C4-2B (cell line): ENCODE results near the gene EHD2.
"Not testable (repeated sequence)": the region's sequence is repeated elsewhere in the genome, so short reads cannot be mapped to it uniquely, and the experiment has no call there.

Experiments used
- H3K27ac ChIP-seq: fragments of 450-650 bp; 2 replicates; pipeline ENCODE4 v1.5.1; 2017
- ZFX ChIP-seq: fragments of 450-650 bp; IDR thresholded peaks from 2 replicates; pipeline ENCODE4 v1.6.1; 2017
- TF ChIP-seq, protein P1 (sequence below): fragments of 450-650 bp; conservative IDR thresholded peaks from 2 replicates; pipeline ENCODE4 v1.5.1; 2017; ENCODE audit warnings: mild to moderate bottlenecking

EHD2 gene

DNA sequence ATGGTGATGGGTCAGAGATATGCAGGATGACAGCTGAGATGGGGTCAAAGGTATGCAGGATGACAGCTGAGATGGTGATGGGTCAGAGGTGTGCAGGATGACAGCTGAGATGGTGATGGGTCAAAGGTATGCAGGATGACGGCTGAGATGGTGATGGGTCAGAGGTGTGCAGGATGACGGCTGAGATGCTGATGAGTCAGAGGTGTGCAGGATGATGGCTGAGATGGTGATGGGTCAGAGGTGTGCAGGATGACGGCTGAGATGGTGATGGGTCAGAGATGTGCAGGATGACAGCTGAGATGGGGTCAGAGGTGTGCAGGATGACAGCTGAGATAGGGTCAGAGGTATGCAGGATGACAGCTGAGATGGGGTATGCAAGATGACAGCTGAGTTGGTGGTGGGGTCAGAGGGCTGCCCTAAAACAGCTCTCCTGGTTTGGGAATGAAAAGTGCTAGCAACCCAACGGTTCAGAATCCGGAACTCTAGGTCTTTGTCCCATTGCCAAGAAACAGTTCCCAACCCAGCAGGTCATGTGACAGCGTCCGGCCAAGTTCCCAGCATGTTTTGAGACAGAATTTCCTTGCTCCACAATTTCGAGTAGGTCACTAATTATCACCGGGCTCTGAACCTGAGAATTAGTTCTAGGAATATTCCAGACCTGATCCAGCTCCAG lies 68.5 kb downstream of the EHD2 start:
- H3K27ac ChIP-seq: no peak overlapping the region
- no peak for TF ChIP-seq ZFX
- TF ChIP-seq, protein P1, sequence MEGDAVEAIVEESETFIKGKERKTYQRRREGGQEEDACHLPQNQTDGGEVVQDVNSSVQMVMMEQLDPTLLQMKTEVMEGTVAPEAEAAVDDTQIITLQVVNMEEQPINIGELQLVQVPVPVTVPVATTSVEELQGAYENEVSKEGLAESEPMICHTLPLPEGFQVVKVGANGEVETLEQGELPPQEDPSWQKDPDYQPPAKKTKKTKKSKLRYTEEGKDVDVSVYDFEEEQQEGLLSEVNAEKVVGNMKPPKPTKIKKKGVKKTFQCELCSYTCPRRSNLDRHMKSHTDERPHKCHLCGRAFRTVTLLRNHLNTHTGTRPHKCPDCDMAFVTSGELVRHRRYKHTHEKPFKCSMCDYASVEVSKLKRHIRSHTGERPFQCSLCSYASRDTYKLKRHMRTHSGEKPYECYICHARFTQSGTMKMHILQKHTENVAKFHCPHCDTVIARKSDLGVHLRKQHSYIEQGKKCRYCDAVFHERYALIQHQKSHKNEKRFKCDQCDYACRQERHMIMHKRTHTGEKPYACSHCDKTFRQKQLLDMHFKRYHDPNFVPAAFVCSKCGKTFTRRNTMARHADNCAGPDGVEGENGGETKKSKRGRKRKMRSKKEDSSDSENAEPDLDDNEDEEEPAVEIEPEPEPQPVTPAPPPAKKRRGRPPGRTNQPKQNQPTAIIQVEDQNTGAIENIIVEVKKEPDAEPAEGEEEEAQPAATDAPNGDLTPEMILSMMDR: no peak

DNA sequence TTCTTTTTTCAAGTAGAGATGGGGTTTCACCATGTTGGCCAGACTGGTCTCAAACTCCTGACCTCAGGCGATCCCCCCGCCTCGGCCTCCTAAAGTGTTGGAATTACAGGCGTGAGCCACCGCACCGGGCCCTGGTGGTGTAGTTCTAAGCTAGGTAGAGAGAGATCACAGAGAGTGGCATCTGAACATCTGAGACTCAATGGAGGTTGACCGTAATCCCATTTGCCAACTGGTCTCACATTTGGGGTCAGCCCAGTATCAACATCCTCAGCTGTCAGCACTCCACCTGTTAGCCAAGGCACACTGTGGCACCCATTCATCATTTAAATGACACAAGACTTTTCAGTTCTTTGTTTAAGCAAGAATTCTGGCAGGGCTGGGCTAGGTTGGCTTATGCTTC lies 73.3 kb downstream of the EHD2 start:
- no peak overlapping the region for H3K27ac ChIP-seq
- TF ChIP-seq, protein P1: no peak
- no peak for TF ChIP-seq ZFX

DNA sequence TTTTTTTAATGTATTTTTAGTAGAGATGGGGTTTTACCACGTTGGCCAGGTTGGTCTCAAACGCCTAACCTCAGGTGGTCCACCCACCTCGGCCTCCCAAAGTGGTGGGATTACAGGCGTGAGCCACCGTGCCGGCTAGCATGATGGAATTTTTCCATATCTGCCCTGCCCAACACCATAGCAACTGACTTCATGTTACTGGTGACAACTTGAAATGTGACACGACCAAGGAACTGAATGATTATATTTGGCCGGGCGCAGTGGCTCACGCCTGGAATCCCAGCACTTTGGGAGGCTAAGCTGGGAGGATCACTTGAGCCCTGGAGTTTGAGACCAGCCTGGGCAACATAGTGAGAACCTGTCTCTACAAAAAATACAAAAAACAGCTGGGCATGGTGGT lies 74.1 kb downstream of the EHD2 start:
- not testable (repeated sequence) for H3K27ac ChIP-seq

DNA sequence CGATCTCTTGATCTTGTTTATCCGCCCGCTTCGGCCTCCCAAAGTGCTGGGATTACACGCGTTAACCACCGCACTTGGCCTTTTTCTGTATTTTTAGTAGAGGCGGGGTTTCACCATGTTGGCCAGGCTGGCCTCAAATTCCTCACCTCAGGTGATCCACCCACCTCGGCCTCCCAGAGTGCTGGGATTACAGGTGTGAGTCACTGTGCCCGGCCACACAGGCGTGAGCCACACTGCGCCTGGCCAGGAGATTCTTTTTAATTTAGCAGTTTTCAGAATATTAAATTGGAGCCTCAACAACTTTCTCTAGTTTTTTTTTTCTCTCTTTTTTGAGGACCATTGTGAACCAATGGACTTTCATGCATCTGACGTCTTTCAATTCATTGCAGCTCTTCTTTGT lies 76.6 kb downstream of the EHD2 start:
- H3K27ac ChIP-seq: not testable (repeated sequence)

DNA sequence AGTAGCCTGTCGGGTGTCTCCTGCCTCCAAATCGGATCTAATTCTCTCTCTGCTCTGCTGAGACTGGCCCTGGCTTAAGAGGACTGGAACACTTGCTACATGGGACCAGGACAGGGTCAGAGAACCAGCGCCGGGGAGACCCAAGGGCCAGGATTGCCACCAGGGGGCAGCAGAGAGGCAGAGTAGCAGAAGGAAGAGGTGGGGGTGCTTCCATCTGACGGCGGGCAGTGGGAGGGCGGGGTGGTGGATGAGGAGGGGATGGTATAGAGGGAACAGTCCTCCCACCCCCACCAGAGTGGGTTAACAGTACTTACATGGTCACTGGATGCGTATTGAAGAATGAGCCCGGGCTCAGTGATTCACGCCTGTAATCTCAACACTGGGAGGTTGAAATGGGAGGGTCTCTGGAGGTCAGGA lies 77.2 kb downstream of the EHD2 start:
- TF ChIP-seq, protein P1: peak; percentile 80
- no peak for TF ChIP-seq ZFX
- no peak overlapping the region for H3K27ac ChIP-seq

DNA sequence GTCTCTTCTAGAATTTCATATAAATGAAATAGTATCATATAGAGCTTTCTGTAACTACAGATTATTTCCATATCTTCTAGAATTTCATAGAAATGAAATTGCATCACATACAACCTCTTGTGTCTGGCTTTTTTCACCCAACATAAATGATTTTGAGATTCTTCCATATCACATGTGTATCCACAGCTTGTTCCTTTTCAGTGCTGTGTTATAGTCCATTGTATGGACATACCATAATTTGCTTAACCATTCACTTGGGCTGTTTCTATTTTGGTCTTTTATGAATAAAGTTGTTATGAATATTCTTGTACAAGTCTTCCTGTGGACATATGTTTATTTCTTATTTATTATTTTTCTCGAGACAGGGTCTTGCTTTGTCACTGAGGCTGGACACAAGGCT lies 79.4 kb downstream of the EHD2 start:
- no peak overlapping the region for H3K27ac ChIP-seq
- TF ChIP-seq, protein P1: no peak
- TF ChIP-seq ZFX: no peak
